Measurements from ENCODE around the gene PDE9A.
"Not testable (repeated sequence)": the region's sequence is repeated elsewhere in the genome, so short reads cannot be mapped to it uniquely, and the experiment has no call there.

PDE9A gene

DNA sequence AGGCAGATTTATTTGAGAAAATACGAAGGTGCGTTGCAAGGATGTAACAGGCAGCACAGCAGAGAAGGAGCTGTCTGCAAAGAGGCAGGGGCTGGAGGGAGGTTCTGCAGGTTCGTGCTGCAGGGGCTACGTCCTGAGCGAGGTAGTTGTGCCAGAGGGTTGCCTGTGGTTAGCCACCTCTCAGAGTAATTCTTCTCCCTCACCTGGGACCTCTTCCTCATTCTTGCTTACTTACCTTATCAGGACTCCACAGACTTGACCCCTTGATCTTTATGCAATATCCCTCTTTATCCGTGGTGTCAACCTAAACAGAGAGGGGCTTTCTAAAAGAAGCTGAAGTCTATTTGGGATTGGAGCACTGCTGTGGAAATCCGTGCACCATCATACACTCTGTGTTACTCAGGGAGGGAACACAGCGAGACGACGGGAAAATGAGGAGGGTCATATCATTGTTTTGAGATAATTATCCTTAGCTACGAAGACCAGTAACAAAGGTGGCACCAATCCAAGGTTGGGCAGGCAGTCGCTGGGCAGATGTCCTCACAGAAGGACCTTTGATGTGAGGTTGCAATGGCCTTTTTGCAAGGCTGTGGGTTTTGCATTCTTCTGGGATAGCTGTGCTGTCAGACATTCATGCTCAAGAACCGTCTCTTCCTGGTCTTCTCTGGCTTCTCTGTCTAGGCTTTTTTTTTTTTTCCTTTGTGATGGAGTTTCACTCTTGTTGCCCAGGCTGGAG lies 143.1 kb downstream of the PDE9A start:
- no peak for DNase-seq (ENCODE audit: low read depth in 3 of 3)

DNA sequence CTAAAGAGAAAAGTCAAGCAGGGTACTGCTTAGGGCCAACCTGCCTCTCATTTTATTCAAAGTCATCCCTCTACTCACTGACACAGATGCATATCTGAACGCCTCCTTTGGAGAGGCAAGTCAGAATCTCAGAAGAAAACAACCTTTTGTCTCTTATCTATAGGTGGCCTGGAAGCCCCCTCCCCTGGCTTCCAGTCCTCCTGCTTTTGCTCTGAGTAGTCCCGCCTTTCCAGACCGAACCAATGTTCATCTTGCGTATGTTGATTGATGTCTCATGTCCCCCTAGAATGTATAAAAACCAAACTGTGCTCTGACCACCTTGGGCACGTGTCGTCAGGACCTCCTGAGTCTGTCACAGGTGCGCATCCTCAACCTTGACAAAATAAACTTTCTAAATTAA lies 144.1 kb downstream of the PDE9A start:
- DNase-seq (ENCODE audit: low read depth in 3 of 3) = no peak

DNA sequence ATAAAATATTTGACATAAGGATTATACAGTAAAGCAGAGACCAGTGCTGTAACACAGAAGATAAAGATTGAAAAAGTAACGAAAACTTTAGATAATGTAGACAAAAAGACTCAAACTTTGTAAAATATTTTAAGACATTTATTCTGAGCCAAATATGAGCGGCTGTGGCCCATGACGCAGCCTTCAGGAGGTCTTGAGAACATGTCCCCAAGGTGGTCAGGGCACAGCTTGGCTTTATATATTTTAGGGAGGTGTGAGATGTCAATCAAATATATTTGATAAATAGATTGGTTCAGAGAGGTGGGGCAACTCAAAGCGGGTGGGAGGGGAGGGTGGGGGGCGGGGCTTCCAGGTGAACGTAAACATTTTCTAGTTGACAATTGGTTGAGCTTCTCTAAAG lies 144.7 kb downstream of the PDE9A start:
- DNase-seq (ENCODE audit: low read depth in 3 of 3) = no peak

DNA sequence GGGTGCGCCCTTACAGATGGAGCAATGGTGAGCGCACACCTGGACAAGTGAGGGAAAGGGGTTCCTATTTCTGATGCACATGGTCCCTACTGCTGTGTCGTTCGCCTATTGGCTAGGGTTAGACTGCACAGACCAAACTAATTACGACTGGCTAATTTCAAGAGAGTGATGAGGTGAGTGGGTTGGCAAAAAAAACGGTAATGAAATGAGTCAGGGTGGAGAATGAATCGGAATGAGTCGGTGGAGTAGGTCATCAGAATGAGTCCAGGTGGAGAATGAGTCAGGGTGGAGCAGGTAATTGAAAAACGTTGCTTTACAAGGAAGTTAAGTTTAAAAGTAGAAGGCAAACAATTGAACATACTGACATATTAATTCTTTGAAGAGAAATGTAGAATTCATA lies 146.1 kb downstream of the PDE9A start:
- no peak for DNase-seq (ENCODE audit: low read depth in 3 of 3)

DNA sequence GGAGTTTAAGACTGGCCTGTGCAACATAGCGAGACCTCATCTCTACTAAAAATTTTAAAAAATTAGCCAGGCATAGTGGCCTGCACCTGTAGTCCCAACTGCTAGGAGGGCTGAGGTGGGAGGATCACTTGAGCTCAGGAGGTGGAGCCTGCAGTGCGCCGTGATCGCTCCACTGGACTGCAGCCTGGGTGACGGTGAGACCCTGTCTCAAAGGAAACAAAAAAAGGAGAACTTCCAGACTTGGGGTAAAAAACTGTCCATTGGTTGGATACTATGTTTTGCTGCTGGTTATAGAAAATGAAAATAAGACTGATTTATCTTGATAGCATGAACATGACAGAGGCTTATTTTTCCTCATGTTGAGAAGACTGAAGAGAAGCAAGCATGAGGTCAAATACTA lies 146.5 kb downstream of the PDE9A start:
- no peak for DNase-seq (ENCODE audit: low read depth in 3 of 3)

DNA sequence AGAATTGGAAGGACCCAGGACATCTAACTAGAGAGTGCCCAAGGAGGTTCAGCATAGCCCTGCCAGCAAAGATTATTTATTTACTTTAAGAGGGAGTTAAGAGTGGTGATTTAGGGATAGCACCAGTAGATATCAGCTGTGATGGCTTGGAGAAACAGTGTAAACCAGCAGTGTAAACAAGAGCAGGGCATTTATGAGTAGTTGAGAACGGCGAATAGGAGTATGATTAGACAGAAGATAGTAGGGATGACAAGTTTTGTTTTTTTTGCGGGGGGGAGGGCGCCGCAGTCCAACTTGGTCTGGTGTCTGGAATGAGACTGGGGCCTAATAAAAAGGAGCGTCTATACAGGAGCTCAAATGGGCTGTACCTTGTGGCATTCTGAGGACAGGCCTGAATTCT lies 148.2 kb downstream of the PDE9A start:
- not testable (repeated sequence) for DNase-seq (ENCODE audit: low read depth in 3 of 3)

DNA sequence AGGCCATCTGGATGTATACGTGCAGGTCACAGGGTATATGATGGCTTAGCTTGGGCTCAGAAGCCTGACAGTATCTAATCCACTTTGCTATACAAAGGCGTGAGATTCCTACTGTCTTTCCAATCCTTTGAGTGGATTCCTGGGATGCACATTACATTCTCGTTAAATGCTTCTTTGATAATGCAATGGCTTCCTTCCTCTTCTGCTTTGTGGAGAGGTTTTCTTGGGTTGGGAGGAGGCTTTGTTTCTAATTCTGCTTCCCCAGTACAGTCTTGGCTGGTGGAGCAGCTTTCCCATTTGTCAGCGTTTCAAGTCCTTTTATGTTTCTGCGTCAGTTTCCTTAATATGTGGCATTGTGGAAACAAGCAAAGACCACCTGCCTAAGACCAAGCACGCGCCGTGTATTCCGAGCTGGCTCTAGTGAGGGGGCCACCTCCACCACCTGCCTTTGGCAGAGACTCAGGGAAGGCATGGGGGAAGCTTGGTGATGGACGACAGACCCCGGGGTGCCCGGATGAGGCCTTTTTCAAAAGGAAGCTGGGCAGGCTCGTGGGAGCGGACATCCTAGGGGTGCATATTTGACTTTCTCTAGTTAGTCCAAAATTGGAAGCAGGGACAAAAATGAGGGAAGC lies 153.2 kb downstream of the PDE9A start:
- DNase-seq (ENCODE audit: low read depth in 3 of 3) = no peak

DNA sequence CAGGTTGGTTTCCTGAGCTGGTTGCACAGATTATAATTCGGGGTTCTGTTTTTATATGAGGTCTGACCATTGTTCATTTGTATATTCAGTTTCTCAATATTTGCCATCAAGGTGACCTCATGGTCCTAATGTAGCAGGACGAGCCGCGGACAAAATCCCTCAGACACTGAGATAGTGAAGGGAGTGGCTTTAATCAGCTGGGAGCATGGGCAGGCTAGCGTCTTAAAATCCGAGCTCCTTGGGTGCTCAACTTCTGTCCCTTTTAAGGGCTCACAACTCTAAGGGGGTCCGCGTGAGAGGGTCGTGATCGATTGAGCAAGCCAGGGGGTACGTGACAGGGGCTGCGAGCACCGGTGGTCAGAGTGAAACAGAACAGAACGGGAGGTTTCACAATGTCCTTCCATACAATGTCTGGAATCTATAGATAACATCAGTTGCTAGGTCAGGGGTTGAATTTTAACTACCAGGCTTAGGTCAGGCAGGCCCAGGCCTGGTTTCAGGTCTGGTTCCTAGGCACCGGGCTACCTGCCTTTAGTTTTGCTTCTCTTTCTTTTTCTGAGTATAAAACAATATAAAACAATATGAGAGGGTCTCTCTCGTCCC lies 154.0 kb downstream of the PDE9A start:
- DNase-seq (ENCODE audit: low read depth in 3 of 3) = not testable (repeated sequence)

DNA sequence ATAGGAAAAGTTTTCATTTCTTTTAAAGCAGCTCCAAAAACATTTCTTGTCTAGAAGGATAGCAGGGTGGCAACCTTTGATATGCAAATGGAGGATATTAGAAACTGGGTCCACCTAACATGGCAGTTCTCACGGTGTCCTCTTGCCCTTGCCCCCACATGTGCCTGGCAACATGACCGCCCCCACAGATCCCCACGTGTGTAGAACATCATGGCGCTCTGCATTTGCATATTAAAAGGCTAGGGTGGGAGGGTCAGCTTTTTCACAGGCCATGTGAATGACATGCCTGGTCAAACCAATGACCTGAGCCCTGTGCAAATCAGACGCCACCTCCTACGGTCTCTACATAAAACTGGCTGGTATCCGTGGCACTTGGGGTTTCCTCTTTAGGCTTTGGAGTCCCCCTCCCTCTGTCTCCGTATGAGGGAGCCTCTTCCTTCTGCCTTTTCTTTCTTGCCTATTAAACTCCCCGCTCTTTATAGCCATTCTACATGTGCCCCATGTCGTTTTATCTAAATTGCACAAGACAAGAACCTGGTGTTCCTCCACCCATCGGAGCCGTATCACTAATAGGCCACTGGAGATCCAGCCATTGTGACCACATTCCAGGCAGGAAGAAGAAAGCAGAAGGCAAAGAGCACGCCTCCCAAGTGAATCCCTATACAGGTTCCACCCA lies 154.7 kb downstream of the PDE9A start:
- DNase-seq (ENCODE audit: low read depth in 3 of 3) = no peak

DNA sequence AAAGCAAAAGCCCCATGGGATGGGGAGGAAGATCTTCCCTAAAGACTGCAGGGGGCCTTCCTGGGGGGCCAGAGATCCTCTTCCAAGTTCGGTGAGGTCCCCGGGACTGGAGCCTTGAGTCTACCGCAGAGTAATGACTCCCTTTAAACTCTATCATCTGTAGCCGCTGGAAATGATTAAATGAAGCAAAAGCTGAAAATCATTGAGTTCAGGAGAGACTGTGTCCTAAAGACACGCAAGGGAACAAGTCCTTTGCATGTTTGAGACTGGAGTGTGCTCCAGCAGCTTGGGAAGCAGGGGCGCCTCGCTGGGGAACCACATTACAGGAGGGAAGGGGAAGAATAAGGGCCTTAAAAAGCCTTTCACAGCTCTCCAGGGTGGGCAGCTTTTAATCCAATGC lies 155.8 kb downstream of the PDE9A start:
- no peak for DNase-seq (ENCODE audit: low read depth in 3 of 3)

DNA sequence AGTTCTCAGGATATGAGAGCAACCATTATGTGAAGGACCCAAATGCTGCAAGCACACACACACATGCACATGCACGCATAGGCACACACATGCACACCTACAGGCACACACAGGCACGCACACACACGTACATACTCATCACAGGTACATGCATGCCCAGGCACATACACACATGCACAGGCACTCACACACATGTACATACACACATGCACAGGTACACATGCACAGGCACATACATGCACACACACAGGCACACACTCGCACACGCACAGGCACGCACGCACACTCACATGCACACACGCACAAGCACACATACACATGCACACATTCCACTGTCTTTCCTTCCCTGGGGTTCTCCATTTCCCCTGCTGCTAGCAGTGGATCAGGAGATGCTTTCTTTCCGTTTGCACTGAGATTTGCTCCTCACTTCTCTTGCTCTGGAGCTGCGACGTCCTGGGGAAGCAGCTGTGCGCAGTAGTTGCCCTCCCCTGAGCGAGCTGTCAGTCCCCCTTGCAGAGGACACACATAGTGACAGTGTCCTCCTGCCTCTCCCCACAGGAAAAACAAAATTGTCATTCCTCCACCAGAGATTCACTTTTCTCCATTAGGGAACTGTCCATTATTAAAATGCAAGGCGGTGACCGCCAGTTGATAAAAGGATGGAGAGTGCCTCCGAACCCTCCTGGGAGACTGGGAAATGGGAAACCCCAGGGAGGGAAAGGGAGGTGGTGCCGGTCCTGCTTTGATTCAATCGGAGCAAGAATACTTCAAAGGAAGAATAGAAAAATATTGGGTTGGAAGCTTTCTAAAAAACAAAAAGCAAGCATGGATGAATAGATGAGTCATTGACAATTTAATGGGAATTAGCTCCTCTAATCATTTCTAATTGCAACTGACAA lies 156.4 kb downstream of the PDE9A start:
- DNase-seq (ENCODE audit: low read depth in 3 of 3) = no peak

DNA sequence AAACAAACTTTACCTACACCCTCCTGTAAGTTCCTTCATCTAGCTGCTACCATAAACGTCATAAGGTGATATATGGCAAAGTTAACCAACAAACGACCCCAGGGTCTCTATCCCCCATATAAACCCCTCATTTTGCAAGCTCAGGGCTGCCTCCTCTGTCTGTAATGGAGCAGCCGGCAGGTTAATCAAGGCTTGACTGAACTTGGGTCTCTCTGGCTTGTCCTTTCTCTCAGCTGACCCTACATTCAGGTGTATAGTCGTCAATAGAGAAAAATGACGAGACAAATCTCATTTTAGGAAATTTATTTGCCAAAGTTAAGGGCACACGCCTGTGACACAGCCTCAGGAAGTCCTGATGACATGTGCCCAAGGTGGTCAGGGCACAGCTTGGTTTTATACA lies 158.5 kb downstream of the PDE9A start:
- no peak for DNase-seq (ENCODE audit: low read depth in 3 of 3)

DNA sequence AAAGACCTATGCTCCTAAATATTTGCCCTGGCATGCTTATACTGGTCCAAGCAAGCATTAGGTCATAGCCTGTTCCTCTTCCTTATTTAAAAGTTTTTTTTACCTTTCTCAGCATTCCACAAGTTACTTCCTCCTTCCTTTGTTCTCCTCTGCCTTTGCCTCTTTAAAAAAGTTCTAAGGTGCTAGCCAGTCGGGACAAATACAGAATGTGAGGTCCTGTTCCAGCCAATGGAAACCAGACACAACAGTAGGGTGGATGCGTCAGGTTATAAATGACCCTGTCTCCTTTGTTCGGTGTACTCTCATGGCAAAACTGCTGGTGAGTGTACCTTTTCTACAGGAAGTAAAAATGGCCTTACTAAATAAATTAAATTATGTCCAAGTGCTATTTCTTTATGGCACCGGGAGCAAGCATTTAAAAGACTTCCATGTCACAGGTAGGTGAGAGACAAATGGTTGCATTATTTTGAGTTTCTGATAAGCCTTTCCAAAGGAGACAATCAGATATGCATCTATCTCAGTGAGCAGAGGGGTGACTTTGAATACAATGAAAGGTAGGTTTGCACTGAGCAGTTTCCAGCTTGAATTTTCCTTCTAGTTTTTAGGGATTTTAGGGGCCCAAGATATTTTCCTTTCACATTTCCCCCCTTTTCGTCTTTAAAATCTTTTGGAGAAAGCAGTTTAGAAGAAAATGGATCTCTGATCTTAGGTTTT lies 159.3 kb downstream of the PDE9A start:
- not testable (repeated sequence) for DNase-seq (ENCODE audit: low read depth in 3 of 3)

DNA sequence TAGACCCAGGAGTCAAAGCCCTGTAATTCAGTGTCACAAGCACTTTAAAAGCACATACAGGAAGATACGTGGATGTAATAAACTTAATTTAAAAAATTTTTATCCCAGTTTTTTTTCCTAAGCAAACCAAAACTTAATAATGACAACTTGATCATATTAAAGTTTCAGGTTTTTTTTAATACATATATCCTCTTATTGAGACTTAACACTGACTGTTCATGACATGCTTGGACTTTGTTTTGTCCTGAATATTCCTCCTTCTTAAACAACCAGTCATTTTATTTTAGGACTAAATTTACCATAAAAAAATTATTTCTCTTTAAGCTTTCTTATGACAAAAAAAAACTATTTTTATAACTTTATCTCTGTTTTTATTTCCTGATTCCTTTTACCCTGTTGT lies 161.8 kb downstream of the PDE9A start:
- DNase-seq (ENCODE audit: low read depth in 3 of 3) = no peak

DNA sequence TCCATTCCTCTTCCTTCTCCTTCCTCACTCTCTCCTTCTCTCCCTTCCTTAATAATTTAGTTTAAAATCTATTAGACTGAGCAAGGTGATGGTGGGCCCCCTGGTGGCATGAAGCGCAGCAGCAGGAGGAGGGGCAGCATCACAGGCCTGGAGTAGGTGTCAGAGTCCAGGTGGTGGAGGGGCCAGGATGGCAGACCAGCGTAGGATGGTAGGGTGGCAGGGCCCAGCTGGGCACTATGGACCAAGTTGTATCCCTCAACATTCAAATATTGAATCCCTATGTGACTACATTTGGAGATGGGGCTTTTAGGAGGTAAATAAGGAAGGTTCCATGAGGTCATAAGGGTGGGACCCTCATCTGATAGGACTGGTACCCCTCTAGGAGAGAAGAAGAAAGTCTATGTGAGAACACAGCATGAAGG lies 164.9 kb downstream of the PDE9A start:
- peak; percentile 25 to 56 (median 52) for DNase-seq (ENCODE audit: low read depth in 3 of 3)

DNA sequence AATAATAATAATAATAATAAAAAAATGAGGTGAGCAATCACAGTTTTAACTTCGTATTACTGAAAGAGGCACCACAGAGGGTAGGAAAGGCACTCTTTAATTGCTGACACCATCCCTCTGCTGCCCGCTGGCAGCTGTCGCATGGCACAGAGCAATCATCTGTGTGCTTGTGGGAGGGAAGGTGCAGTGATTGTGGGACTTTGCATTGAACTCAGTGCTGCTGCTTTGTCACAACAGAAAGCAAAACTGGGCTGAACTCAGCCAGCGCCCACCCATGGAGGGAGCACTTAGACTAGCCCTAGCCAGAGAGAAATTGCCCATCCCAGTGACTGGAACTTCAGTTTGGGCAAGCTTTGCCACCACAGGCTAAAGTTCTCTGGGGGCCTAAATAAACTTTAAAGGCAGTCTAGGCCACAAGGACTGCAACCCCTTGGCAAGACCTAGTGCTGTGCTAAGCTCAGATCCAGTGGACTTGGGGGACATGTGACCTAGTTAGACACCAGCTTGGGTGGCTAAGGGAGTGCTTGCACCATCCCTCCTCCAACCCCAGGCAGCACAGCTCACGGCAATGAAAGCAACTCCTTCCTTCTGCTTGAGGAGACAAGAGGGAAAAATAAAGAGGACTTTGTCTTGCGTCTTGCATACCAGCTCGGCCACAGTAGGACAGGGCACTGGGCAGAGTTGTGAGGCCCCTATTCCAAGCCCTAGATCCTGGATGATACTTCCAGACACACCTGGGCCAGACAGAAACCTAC lies 166.6 kb downstream of the PDE9A start:
- DNase-seq (ENCODE audit: low read depth in 3 of 3) = no peak

DNA sequence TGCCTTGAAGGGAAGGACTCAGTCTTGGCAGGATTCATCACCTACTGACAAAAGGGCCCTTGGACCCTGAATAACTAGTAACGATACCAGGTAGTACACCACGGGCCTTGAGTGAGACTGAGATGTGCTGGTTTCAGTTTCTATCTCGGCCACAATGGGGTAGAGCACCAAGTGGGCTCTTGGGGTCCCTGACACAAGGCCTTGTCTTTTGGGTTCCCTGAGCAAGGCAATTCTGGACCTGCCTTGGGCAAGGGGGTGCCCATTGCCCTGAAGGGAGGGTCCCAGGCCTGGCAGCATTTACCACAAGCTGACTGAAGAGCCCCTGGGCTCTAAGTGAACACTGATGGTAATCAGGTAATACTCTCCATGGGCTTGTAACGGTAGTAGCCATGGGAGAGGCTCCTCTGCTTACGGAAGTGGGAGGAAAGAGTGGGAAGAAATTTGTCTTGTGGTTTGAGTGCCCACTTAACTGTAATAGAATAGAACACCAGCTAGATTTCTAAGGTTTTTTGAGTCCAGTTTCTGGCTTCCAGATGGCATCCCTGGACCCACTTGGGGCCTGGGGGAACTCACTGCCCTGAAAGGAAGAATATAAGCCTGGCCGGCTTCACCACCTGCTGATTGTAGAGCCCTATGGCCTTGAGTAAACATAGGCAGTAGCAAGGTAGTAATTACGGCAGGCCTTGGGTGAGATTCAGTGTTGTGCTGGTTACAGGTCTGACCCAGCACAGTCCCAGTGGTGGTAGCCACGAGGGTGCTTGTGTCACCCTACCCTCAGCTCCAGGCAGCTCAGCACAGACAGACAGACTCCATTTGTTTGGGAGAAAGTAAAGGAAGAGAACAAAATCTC lies 167.4 kb downstream of the PDE9A start:
- DNase-seq (ENCODE audit: low read depth in 3 of 3) = no peak
